Measurements from ENCODE around the gene GAST.

DNA sequence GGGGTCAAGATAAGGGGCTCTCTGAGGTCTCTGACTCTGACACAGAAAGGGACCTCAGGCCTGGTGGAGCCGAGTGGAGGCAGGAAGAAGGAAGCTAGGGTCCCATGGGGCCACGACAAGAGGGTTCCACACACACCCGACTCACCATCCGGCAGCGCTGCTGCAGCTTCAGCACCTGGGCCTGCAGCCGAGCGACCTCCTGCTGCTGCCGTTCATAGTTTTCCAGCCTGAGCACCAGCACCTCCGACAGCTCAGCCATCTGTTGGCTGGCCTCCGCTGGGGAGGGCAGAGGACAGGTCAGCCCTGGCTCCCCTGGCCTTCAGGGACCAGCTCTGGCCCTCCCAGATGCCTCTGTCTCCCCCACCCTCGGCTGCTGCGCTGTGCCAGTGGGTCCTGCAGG lies 15.9 kb downstream of the GAST start:
- TF ChIP-seq CTCF (IDR thresholded peaks at IDR 0.05) (no peak), POLR2A (IDR thresholded peaks at IDR 0.05) (no peak)

Measured in testis (tissue), 2 donors.